GM21529 (cell line): ENCODE data around the gene UBE2D2.

Experiments used
- ATAC-seq: cut with Tn5 transposase; IDR thresholded peaks from one replicate; pipeline ENCODE4 v1.9.1; 2021; ENCODE audit not compliant: unreplicated experiment

Gene UBE2D2

GRCh38 chr5:139659695-139660101 is 98.6 kb downstream of the UBE2D2 start:
- no peak for ATAC-seq

DNA sequence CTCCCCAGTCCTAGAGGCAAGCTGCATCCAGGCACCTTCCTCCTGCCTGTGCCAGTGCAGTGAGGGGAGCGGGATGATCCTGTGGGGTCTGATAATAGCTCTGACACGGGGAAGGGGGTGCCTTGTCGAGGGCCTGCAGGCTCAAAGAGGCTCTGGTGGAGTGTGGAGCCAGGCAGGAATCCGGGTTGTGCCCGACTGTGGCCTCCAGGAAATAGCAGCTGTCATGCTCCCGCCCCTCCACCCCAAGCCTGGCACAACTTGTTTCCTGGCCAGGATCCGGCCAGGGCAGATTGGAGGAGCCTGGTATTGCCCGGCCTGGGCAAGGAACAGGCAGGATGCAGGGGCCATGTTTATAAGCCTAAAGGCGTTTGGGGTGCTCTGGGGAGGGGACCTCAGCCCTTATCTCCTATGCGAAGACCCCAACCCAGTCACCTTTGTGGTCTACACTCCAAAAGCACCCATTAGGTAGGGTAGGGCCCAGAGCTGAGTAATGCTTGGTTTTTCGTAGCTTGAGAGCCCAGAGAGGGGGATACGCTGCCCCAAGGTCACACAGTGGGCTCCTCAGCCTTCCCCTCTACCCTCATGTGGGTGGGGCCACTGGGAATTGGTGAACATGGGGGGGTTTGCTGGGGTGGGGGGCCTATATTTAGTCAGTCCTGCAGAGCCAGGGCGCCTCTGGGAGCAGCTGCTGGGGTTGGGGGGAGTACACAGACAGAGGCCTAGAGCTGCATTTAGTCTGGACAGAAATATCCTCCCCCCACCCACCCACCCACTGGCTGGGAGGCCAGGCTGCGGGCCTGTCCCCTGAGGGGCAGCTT is 99.2 kb downstream of the UBE2D2 start:
- ATAC-seq, result no peak

DNA sequence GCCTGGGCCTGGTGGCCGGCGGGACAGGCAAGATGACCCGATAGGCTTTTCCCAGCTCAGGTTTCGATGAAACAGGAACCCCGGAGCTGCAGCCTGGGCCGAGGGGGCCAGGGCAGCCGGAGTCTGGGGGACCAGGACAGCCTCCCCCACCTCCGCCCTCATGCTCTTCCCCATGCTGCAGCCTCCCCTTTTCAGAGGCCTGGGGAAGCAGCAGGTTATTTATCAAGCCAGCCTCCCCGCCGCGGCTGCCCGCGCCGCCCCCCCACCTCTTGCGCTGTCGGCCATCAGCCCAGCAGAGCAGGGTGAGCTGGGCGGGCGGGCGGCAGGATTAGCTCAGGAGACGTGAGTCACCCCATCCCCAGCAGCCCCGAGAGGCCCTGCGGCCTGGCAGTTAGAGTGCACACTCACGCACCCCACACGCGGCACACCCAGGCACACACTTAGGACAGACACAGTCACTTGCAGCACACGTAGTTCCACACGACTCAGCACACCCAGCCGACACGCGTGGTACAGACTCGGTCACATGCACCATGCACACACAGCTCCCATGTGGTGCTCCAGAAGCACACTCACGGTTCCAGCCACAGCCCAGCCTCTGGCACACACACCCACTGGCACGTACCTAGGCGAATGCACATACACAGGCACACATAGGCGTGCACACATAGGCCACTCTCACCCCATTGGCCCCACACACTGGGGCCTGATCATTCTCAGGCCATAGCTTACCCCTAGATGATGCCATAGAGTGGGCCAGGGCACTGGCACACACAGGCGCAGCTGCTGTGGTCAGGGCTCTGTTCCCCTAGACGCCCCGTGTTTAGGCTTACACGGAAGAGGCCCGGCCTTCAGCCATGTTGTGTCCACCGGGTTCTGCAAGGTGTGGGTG is 100.0 kb downstream of the UBE2D2 start:
- ATAC-seq, result peak; percentile 33

GRCh38 chr5:139662617-139663016 is 101.5 kb downstream of the UBE2D2 start:
- no peak for ATAC-seq

GRCh38 chr5:139663207-139664085 is 102.3 kb downstream of the UBE2D2 start:
- no peak for ATAC-seq

- peak; percentile 51 for ATAC-seq
Measured at GRCh38 chr5:139664086-139664693, 103.1 kb downstream of the UBE2D2 start.

- no peak for ATAC-seq
Measured at GRCh38 chr5:139664727-139665351, 103.7 kb downstream of the UBE2D2 start.

GRCh38 chr5:139665626-139666025 is 104.5 kb downstream of the UBE2D2 start:
- ATAC-seq, result no peak

DNA sequence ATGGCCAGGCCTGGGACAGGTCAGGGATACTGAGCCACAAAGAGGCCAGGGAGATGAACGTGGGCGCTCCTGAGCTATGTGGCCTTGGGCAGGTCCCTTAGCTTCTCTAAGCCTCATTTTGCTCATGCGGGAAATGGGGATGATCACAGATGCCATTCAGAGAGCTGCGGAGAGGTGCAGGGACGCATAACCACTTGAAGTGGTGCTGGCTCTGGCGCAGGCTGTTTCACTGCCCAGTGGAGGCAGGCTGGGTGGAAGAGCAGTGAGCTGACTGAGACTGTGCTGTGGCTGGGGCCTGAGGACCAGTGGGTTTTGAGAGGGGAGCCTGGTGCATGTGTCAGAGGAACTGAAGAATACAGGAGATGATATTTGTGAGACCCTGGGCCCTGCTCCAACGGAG is 105.4 kb downstream of the UBE2D2 start:
- no peak for ATAC-seq

DNA sequence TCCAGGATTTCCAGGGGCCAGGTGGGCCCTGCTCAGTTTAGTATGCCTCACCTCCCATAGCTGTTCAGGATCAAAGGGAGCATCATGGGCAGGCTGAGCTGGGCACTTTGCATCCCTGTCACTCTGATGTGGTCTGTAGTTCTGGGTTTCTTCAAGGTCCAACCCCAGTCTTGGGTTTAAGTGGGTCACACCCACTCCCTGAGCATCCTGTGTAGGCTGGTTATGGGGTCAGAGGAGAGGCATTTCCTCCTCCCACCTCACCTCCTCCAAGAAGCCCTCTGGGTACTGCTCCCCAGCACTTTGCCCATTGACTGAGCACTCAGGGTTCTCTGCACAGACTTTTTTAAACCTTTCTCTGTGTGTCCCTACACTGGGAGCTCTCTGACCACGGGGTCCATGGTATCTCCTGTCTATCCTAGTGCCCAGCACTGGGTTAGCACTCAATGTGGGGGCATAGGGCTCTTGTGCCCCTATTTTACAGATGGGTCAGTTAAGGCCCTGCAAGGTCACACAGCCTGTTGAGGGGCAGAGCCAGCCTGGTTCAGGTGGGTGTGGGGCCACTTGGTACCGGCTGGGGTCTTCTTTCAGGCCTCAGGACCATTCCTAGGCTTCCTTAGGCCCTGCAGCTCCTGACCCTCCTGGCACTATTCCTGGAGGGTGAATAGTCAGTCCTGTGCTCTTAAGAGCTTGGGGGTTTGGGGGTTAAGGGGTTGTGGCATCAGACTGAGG is 106.0 kb downstream of the UBE2D2 start:
- no peak for ATAC-seq

DNA sequence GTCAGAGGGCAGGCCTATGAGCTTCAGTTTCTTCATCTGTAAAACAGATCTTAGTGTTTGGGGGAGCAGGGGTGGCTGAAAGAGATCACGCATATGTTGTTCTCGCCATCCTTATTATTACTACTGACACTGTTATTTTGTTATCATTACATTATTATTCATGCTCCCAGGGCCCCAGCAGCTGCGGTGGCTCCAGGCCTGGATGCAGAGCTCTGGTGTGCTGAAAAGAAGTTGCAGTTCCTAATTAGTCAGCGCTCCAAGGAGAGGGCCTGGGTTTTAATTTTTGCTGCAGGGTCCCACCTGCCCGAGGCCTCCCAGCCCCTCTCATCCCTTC is 106.6 kb downstream of the UBE2D2 start:
- no peak for ATAC-seq

- no peak for ATAC-seq
Measured at GRCh38 chr5:139668064-139668880, 107.1 kb downstream of the UBE2D2 start.

DNA sequence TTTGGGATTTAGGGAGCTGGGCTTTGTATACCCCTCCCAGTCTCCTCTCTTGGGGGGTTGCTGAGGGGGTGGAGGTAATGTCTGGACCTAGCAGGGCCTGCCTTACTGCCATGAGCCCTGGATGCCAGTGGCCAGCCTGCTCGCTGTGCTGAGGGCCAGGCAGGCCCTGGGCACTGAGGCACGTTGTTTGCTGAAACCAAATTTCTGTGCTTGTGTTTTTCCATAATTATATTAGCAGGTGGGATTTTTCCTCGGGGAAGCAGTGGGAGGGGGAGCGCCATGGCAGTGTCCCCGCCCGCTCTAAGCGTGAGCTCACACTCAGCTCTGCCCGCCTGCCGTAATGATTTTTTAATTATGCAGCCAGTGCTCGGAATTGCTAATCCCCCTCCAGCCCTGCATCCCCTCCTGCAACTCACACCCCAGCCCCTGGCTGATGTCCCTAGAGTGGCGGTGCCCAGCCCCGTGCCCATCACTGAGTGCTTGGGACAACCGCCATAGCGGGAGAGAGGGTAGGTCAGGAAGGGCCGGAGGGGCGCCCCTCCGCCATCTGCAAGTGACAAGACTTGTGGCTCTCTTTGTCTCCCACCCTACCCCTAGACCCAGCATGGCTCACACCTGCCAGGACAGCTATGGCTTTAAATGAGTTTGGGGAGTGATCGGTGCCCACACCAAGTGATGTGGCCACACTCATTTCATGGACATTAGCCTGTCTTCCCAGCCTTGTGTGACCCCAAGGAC is 108.0 kb downstream of the UBE2D2 start:
- ATAC-seq, result no peak

GRCh38 chr5:139669662-139670368 is 108.7 kb downstream of the UBE2D2 start:
- peak; percentile 32 for ATAC-seq

DNA sequence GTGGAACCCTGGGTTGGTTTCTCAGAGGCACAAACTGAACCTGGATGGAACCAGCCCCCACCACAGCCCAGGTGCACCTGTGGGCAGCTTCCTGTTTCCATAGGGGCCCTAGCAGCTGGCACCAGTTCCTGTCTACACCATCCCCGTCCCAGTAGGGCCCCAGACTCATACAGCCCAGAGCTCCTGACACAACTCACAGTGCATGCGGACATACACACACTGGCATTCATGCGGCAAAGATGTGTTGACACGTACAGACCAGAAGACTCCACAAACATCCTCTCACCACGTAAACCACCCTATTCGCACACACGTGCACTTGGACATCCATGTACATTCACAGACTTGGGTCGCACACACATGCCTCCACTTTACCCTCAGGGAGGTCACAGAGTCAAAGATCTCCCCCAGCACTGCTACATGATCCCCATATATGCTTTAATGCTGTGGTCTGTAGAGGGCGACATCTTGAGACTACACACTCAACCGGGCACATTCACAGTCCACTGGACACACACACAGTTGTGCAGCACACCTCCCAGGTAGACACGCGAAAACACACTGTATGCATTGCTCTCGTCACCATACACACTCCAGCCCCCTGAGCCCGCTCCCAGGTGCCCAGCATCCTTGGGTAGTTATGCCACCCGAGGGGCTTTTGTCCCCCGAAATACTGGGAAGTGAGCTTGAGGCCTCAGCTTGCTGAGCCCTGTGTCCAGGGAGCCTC is 109.4 kb downstream of the UBE2D2 start:
- peak; percentile 54 for ATAC-seq

DNA sequence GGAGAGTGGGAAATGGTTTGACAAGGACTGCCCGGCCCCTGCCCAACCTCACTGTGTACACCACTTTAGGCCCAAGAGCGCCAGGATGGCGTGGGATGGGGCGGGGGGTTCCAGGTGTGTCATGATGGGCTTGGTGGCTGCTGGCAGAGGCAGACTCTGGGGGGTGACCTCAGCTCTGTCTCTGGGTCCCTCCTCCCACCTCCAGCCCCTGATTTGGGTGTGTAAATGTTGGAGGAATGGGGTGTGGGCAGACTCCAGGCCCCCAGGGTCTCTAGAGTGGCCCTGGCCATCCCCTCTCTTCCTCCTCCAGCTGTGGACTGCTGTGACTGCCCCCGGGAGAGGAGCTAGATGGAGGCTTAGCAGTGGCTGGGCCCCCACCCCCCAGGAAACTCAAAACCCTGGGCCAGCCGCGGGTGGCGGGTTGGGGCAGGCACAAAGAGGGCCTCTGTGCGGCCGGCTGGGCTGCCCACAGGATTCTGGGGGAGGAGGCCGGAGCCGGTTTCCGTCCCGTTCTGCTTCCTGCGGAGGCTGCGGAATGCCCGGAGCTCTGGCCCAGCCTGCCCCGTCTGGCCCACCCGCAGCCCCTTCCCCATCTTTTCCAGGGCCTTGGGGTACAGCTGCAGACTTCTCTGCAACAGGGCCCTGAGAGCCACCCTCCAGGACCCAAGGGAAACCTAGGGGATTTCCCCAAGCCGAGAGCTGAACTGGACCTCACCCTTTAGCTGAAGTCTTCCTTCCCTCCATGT is 110.1 kb downstream of the UBE2D2 start:
- peak; percentile 14 for ATAC-seq
